SW480 (cell line): Measurements from ENCODE around the gene ZNF585A.
"Not testable (repeated sequence)": the region's sequence is repeated elsewhere in the genome, so short reads cannot be mapped to it uniquely, and the experiment has no call there.

Experiments used
- DNase-seq: peaks from one replicate; pipeline ENCODE4 v3.0.0-alpha.2; 2016; ENCODE audit warnings: low spot score

ZNF585A gene

GRCh38 chr19:37172368-37173366, at the start of gene ZNF585A:
Gene ZNF585A (minus strand): TSS chr19:37172695. CDS start chr19:37169910, 2,785 bp downstream.
- DNase-seq, result peak; percentile 97

- no peak for DNase-seq
Observed at GRCh38 chr19:37221136-37221535, 48.6 kb upstream of the ZNF585A start.

GRCh38 chr19:37220383-37220782, 47.9 kb upstream of the ZNF585A start:
- no peak for DNase-seq

GRCh38 chr19:37218592-37218935, 46.1 kb upstream of the ZNF585A start:
- no peak for DNase-seq

GRCh38 chr19:37217775-37218591, 45.5 kb upstream of the ZNF585A start, which contains the start of gene ZNF383:
Gene ZNF383 (plus strand): TSS chr19:37218214. CDS start chr19:37230454, 12,240 bp downstream.
- DNase-seq, result peak; percentile 94

GRCh38 chr19:37217480-37217774, 44.9 kb upstream of the ZNF585A start:
- DNase-seq, result no peak

- DNase-seq, result no peak
Observed at GRCh38 chr19:37197768-37198167, 25.3 kb upstream of the ZNF585A start.

- not testable (repeated sequence) for DNase-seq
Observed at GRCh38 chr19:37197115-37197514, 24.6 kb upstream of the ZNF585A start.

GRCh38 chr19:37195248-37195647, 22.8 kb upstream of the ZNF585A start:
- not testable (repeated sequence) for DNase-seq

GRCh38 chr19:37186071-37186470, 13.6 kb upstream of the ZNF585A start:
- not testable (repeated sequence) for DNase-seq

GRCh38 chr19:37165635-37166034, 6.9 kb downstream of the ZNF585A start:
- DNase-seq, result no peak

GRCh38 chr19:37160153-37160552, 12.3 kb downstream of the ZNF585A start:
- no peak for DNase-seq

GRCh38 chr19:37148214-37148613, 24.3 kb downstream of the ZNF585A start:
- DNase-seq, result no peak

GRCh38 chr19:37136111-37136510, 36.4 kb downstream of the ZNF585A start:
- DNase-seq, result no peak

GRCh38 chr19:37128821-37129177, 43.7 kb downstream of the ZNF585A start:
- no peak for DNase-seq

GRCh38 chr19:37127999-37128820, 44.3 kb downstream of the ZNF585A start:
- DNase-seq, result no peak

- DNase-seq, result not testable (repeated sequence)
Observed at GRCh38 chr19:37122093-37122492, 50.4 kb downstream of the ZNF585A start.

GRCh38 chr19:37114001-37114400, 58.5 kb downstream of the ZNF585A start:
- DNase-seq, result no peak

- not testable (repeated sequence) for DNase-seq
Observed at GRCh38 chr19:37111753-37112152, 60.7 kb downstream of the ZNF585A start.

GRCh38 chr19:37104135-37104534, 68.4 kb downstream of the ZNF585A start:
- not testable (repeated sequence) for DNase-seq

GRCh38 chr19:37098570-37098969, 73.9 kb downstream of the ZNF585A start:
- no peak for DNase-seq

- peak; percentile 21 for DNase-seq
Observed at GRCh38 chr19:37095859-37096258, 76.6 kb downstream of the ZNF585A start.
